Measurements from ENCODE around the gene C19orf12. TPM values are rescaled to one million over a fixed set of nuclear protein-coding genes. Genes with fewer than 3 reads are reported as not detected.

C19orf12 gene
- total and polyA plus RNA-seq, 2 experiments from 2014 or later = 11.4 to 17.2 TPM

DNA sequence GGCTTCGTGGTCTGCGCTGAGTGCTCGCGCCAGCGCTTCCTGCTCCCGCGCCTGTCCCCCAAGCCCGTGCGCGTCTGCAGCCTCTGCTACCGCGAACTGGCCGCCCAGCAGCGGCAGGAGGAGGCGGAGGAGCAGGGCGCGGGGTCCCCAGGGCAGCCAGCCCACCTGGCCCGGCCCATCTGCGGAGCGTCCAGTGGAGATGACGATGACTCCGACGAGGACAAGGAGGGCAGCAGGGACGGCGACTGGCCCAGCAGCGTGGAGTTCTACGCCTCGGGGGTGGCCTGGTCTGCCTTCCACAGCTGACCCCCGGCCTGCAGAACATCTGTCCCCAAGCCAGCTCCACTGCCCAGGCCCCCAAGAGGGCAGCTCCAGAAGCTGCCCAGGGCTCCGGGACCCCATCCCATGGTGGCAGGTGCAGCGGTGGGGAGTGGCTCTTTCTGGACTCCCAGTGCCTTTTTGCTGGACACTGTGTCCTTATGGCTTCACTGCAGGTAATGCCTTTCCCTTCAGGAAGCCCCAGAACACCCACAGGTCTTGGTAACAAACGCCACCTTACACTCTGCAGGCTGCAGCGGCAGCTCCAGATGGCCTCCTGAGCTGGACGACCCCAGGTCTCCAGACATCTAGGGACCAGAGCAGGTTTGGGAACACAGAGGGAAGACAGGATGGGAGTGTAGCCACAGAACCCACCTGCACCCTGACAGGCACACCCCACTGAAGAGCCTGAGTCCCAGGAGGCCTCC lies 40.5 kb downstream of the C19orf12 start:
- Mint-ChIP-seq H3K27ac (no peak overlapping the region), H3K9me3 (no peaks in the 10 kb centered on the region; the same call in 2 of the 3 replicates), H3K27me3 (ENCODE audit: insufficient read depth, low read depth, poor library complexity) (peaks cover 7% of the 10 kb centered on the region), H3K36me3 (ENCODE audit: low read depth) (peaks cover 16% of the 10 kb centered on the region), H3K4me3 (no peak overlapping the region), H3K4me1 (peaks cover 6% of the 10 kb centered on the region; the same call in 2 of the 3 replicates)
- Histone ChIP-seq H3K9me2 (ENCODE audit: insufficient read depth) (no peaks in the 10 kb centered on the region; the same call in 1 of the 2 replicates), H3K27ac (ENCODE audit: low read depth) (no peak overlapping the region), H4K20me1 (replicated peaks; ENCODE audit: insufficient read depth) (no peaks in the 10 kb centered on the region; the same call in none of the 2 replicates), H3K79me2 (replicated peaks; ENCODE audit: insufficient read depth) (peaks cover 31% of the 10 kb centered on the region), H3K4me2 (no peak overlapping the region), H3F3A (replicated peaks; ENCODE audit: low read depth) (no peaks in the 10 kb centered on the region), H2AFZ (no peak overlapping the region), H3K36me3 (ENCODE audit: insufficient read depth) (no peaks in the 10 kb centered on the region), H3K4me3 (no peak overlapping the region), H3K27me3 (ENCODE audit: insufficient read depth) (no peaks in the 10 kb centered on the region), H3K4me1 (ENCODE audit: insufficient read depth) (no peaks in the 10 kb centered on the region)
- DNase-seq (ENCODE audit: low spot score) (no peak), ATAC-seq (no peak)
- TF ChIP-seq CREB1 (CRISPR knock-in tag; IDR thresholded peaks at IDR 0.05; ENCODE audit: low read depth) = no peak
- no peak for TF ChIP-seq EZH2phosphoT487 (IDR thresholded peaks at IDR 0.05; ENCODE audit: unreplicated experiment)
- TF ChIP-seq, protein P1, sequence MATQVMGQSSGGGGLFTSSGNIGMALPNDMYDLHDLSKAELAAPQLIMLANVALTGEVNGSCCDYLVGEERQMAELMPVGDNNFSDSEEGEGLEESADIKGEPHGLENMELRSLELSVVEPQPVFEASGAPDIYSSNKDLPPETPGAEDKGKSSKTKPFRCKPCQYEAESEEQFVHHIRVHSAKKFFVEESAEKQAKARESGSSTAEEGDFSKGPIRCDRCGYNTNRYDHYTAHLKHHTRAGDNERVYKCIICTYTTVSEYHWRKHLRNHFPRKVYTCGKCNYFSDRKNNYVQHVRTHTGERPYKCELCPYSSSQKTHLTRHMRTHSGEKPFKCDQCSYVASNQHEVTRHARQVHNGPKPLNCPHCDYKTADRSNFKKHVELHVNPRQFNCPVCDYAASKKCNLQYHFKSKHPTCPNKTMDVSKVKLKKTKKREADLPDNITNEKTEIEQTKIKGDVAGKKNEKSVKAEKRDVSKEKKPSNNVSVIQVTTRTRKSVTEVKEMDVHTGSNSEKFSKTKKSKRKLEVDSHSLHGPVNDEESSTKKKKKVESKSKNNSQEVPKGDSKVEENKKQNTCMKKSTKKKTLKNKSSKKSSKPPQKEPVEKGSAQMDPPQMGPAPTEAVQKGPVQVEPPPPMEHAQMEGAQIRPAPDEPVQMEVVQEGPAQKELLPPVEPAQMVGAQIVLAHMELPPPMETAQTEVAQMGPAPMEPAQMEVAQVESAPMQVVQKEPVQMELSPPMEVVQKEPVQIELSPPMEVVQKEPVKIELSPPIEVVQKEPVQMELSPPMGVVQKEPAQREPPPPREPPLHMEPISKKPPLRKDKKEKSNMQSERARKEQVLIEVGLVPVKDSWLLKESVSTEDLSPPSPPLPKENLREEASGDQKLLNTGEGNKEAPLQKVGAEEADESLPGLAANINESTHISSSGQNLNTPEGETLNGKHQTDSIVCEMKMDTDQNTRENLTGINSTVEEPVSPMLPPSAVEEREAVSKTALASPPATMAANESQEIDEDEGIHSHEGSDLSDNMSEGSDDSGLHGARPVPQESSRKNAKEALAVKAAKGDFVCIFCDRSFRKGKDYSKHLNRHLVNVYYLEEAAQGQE (IDR thresholded peaks at IDR 0.05; ENCODE audit: unreplicated experiment) = no peak
- TF ChIP-seq POLR2AphosphoS5 (IDR thresholded peaks at IDR 0.05; ENCODE audit: low read depth) = no peak
- no peak for TF ChIP-seq STAT1 (IDR thresholded peaks at IDR 0.05; ENCODE audit: unreplicated experiment)
- no peak for TF ChIP-seq ZNF331 (CRISPR knock-in tag; IDR thresholded peaks at IDR 0.05; ENCODE audit: low read depth)
- TF ChIP-seq, protein P2, sequence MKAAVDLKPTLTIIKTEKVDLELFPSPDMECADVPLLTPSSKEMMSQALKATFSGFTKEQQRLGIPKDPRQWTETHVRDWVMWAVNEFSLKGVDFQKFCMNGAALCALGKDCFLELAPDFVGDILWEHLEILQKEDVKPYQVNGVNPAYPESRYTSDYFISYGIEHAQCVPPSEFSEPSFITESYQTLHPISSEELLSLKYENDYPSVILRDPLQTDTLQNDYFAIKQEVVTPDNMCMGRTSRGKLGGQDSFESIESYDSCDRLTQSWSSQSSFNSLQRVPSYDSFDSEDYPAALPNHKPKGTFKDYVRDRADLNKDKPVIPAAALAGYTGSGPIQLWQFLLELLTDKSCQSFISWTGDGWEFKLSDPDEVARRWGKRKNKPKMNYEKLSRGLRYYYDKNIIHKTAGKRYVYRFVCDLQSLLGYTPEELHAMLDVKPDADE (IDR thresholded peaks at IDR 0.05) = no peak
- TF ChIP-seq ZNF114 (CRISPR knock-in tag; IDR thresholded peaks at IDR 0.05) = no peak
- no peak for TF ChIP-seq JUNB (IDR thresholded peaks at IDR 0.05; ENCODE audit: unreplicated experiment)
- no peak for TF ChIP-seq NANOG (IDR thresholded peaks at IDR 0.05; ENCODE audit: borderline replicate concordance)
